ENCODE results near the gene TICAM2. TPM values are rescaled to one million over a fixed set of nuclear protein-coding genes. Genes with fewer than 3 reads are reported as not detected.

The TICAM2 gene
- total and polyA plus RNA-seq, 10 of the 15 experiments (the other 5 are each of a cell fraction or from before 2014, with no cell fraction given), result 0.14 to 7.0 (median 2.9) TPM

DNA sequence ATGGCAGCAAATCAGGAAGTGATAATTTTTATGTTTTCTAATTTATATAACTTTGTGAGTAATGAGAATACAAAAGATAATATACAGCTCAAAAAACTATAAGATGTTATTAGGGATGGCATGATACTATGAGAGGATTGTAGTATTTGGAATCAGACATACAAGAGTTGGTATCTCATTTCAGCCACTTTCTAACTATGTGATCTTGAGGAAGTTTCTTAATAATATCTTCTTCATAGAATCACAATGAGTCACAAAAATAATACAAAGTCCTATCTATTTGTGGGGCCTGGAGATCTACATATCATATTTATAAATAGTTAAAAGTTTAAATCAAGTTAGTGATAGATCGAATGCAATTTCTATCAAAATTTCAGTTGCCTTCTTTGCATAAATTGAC lies 47.3 kb upstream of the TICAM2 start:
- FAIRE-seq, result no peak
- Histone ChIP-seq H4K20me1 (ENCODE audit: control insufficient read depth, insufficient read depth) (no peaks in the 10 kb centered on the region), H3K4me3 (no peak overlapping the region), H3K9ac (ENCODE audit: control insufficient read depth, insufficient read depth, low read length) (no peak overlapping the region), H3K4me2 (ENCODE audit: control insufficient read depth, insufficient read depth) (no peak overlapping the region), H3K4me1 (ENCODE audit: control insufficient read depth, insufficient read depth, low read length) (no peaks in the 10 kb centered on the region), H2AFZ (ENCODE audit: control insufficient read depth, low read depth, low read length) (no peak overlapping the region), H3K36me3 (ENCODE audit: control insufficient read depth in 2 of 2, insufficient read depth in 2 of 2, low read length in 1 of 2) (no peaks in the 10 kb centered on the region), H3K27me3 (replicated peaks in 1 of 2; ENCODE audit: control insufficient read depth in 2 of 2, insufficient read depth in 2 of 2, low read length in 1 of 2) (no peaks in the 10 kb centered on the region; a peak in 1 of 4 replicates), H3K9me3 (replicated peaks; ENCODE audit: control insufficient read depth, insufficient read depth, low read length) (no peaks in the 10 kb centered on the region), H3K27ac (ENCODE audit: control insufficient read depth, insufficient read depth) (no peak overlapping the region), H3K79me2 (ENCODE audit: control insufficient read depth, insufficient read depth, low read length) (no peaks in the 10 kb centered on the region)
- TF ChIP-seq CHD4 (IDR thresholded peaks at IDR 0.05) (no peak), NR2F1 (conservative IDR thresholded peaks at IDR 0.05) (no peak), RBBP5 (conservative IDR thresholded peaks at IDR 0.05) (no peak), SMAD1 (IDR thresholded peaks at IDR 0.05; ENCODE audit: low read depth, partially characterized antibody) (no peak), LARP7 (IDR thresholded peaks at IDR 0.05) (no peak)
- TF ChIP-seq, protein P1, sequence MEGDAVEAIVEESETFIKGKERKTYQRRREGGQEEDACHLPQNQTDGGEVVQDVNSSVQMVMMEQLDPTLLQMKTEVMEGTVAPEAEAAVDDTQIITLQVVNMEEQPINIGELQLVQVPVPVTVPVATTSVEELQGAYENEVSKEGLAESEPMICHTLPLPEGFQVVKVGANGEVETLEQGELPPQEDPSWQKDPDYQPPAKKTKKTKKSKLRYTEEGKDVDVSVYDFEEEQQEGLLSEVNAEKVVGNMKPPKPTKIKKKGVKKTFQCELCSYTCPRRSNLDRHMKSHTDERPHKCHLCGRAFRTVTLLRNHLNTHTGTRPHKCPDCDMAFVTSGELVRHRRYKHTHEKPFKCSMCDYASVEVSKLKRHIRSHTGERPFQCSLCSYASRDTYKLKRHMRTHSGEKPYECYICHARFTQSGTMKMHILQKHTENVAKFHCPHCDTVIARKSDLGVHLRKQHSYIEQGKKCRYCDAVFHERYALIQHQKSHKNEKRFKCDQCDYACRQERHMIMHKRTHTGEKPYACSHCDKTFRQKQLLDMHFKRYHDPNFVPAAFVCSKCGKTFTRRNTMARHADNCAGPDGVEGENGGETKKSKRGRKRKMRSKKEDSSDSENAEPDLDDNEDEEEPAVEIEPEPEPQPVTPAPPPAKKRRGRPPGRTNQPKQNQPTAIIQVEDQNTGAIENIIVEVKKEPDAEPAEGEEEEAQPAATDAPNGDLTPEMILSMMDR (IDR thresholded peaks at IDR 0.05 in 2 of 3, conservative IDR thresholded peaks at IDR 0.05 in 1 of 3; ENCODE audit: control insufficient read depth in 2 of 3, extremely low read depth in 1 of 3, insufficient read depth in 1 of 3, low read depth in 3 of 3, low read length in 3 of 3), result no peak
- TF ChIP-seq, protein P2, sequence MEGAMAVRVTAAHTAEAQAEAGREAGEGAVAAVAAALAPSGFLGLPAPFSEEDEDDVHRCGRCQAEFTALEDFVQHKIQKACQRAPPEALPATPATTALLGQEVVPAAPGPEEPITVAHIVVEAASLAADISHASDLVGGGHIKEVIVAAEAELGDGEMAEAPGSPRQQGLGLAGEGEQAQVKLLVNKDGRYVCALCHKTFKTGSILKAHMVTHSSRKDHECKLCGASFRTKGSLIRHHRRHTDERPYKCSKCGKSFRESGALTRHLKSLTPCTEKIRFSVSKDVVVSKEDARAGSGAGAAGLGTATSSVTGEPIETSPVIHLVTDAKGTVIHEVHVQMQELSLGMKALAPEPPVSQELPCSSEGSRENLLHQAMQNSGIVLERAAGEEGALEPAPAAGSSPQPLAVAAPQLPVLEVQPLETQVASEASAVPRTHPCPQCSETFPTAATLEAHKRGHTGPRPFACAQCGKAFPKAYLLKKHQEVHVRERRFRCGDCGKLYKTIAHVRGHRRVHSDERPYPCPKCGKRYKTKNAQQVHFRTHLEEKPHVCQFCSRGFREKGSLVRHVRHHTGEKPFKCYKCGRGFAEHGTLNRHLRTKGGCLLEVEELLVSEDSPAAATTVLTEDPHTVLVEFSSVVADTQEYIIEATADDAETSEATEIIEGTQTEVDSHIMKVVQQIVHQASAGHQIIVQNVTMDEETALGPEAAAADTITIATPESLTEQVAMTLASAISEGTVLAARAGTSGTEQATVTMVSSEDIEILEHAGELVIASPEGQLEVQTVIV (IDR thresholded peaks at IDR 0.05; ENCODE audit: borderline replicate concordance, partially characterized antibody), result no peak
- TF ChIP-seq, protein P3, sequence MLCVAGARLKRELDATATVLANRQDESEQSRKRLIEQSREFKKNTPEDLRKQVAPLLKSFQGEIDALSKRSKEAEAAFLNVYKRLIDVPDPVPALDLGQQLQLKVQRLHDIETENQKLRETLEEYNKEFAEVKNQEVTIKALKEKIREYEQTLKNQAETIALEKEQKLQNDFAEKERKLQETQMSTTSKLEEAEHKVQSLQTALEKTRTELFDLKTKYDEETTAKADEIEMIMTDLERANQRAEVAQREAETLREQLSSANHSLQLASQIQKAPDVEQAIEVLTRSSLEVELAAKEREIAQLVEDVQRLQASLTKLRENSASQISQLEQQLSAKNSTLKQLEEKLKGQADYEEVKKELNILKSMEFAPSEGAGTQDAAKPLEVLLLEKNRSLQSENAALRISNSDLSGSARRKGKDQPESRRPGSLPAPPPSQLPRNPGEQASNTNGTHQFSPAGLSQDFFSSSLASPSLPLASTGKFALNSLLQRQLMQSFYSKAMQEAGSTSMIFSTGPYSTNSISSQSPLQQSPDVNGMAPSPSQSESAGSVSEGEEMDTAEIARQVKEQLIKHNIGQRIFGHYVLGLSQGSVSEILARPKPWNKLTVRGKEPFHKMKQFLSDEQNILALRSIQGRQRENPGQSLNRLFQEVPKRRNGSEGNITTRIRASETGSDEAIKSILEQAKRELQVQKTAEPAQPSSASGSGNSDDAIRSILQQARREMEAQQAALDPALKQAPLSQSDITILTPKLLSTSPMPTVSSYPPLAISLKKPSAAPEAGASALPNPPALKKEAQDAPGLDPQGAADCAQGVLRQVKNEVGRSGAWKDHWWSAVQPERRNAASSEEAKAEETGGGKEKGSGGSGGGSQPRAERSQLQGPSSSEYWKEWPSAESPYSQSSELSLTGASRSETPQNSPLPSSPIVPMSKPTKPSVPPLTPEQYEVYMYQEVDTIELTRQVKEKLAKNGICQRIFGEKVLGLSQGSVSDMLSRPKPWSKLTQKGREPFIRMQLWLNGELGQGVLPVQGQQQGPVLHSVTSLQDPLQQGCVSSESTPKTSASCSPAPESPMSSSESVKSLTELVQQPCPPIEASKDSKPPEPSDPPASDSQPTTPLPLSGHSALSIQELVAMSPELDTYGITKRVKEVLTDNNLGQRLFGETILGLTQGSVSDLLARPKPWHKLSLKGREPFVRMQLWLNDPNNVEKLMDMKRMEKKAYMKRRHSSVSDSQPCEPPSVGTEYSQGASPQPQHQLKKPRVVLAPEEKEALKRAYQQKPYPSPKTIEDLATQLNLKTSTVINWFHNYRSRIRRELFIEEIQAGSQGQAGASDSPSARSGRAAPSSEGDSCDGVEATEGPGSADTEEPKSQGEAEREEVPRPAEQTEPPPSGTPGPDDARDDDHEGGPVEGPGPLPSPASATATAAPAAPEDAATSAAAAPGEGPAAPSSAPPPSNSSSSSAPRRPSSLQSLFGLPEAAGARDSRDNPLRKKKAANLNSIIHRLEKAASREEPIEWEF (IDR thresholded peaks at IDR 0.05; ENCODE audit: insufficient replicate concordance, low read depth, low read length), result no peak
- ATAC-seq, result no peak
- in situ Hi-C loops (cut with MboI), result no loop called here
- BruUV-seq (replicated peaks), result no TSS peak
- intact Hi-C loops (cut with micrococcal nuclease; ENCODE audit: unreplicated experiment), result no loop called here
- RAD21 ChIA-PET (ENCODE audit: unreplicated experiment), result no interaction called here
- SMC1A ChIA-PET (ENCODE audit: uncharacterized antibody, unreplicated experiment), result no interaction called here
- CTCF ChIA-PET, result interaction anchor here (0.6 to 1.0 kb wide), 2 partner anchors 181 to 906 kb away, joined by 3 read pairs; no protein-coding TSS in a partner anchor
- WGBS (ENCODE audit: insufficient coverage, insufficient replicate concordance, low lambda C conversion rate, missing lambda C conversion rate), result 41% methylated on average over 1 of the region's 1 CpG
- DNase-seq (ENCODE audit: low read depth, low spot score), result no peak
- POLR2A ChIA-PET, result interaction anchor here (0.7 kb wide), 1 partner anchor 215 kb away, joined by 4 read pairs; no protein-coding TSS in a partner anchor

All from GM12878 (cell line).